Activated CD4-positive, alpha-beta T cell treated with anti-CD3 and anti-CD28 coated beads, Interleukin-2, amount 50 U/mL, for 16 hours (primary cell): ENCODE data around the gene POU1F1.
"Not testable (repeated sequence)": the region's sequence is repeated elsewhere in the genome, so short reads cannot be mapped to it uniquely, and the experiment has no call there.

Experiments used
- DNase-seq: peaks from one replicate; pipeline ENCODE4 v3.0.0-alpha.2; 2020

POU1F1 gene

DNA sequence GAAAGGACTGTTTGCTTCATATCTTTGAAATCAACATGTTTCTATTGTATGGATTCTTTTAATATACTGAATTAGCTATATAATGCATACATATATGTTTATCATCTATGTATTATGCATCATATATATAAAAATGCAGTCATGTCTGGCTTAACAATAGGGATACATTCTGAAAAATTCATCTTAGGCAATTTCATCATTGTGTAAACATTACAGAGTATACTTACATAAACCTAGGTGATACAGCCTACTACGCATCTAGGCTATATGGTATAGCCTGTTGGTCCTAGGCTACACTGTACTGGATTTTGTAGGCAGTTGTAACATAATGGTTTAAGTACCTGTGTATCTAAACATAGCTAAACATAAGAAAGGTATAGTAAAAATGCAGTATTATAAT, 27.6 kb downstream of the POU1F1 start:
- no peak for DNase-seq

DNA sequence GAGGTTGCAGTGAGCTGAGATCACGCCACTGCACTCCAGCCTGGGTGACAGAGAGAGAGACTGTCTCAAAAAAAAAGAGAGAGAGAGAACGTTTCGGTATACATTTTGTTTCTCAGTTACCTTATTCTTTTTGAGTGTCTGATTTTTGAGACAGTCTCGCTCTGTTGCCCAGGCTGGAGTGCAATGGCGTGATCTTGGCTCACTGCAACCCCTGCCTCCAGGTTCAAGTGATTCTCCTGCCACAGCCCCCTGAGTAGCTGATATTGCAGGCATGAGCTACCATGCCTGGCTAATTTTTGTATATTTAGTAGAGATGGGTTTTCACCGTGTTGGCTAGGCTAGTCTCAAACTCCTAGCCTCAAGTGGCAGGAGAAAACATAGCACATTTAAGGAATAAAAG, 28.2 kb downstream of the POU1F1 start:
- DNase-seq: not testable (repeated sequence)

DNA sequence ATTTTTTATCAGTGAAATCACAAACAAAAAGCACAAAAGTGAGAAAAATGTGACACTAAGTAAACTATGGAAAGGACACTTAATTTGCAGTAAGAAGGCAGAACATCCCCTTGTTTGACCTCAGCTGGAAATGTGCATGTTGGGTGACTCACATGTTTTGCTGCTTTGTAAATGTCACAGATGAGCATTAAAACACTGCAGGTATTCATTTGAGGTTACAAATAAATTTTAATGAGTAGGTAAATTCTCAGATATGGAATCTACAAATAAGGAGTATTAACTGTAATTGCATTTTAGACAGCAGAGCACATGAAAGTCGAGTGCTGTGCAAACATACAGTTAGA, 29.0 kb downstream of the POU1F1 start:
- DNase-seq: no peak

DNA sequence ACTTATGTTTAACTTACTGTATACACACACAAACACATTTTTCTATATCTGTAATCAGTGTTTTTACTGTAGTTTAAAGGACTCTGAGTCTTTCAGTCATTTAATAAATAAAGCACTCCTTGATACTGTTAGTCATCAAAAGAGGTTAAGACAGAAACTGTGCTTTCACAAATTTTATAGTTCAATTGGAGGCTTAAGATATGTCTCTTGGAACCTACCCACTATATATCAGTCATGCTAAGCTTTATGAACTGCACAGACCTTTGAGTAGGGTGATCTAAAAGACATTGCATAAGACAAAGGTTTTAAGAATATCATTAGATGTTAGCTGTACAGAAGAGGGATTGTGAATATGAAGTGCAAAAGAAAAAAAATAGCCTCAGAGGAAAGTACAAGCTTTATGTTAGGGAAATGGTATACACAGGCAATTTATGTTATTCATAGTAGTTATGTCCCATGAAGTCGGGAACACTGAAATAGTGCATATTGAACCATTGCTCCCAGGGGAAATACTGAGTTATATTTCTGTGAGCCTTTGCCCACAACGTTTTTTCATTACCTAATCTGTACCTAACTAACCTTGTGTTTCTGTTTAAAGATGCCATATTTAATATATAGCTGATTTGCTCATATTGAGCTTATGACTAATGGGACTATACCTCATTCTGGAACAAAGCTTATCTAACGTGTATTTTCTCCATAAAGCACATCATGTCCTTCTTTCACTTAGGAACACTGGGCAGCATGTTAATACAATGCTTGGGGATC, 29.5 kb downstream of the POU1F1 start:
- no peak for DNase-seq

DNA sequence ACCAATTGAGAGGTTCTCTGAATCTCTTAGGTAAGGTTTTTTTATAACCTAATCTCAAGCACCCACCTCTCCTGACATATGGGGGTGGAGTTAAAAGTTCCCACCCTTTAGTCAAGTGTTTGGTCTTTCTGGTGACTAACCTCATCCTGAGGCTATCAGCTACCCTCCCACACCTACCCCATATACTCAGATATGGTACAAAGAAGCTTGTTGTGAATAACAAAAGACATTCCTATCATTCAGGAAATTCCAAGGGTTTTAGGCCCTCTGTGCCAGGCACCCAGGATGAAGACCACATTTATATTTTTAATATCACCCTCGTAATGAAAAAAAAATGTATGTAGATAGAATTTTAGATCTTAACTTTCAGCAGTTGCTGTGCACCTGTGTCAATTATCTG, 40.3 kb downstream of the POU1F1 start:
- DNase-seq: no peak

DNA sequence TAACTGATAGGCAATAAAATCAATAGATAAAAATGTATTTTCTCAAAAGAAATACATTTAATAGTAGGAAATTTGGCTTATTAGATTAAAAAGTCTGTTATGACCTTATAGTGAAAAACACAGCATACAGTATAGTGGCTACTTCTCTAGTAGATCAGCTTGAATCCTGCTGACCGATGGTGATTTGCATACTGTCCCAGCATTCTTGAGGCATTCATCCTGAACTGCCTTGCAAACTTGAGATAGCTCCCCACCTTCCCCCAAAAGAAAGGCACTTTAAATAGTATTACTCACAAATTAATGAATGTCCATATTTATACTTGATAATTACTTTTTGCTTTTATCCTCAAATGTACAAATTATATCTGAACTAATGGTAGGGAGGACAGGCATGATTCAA, 42.6 kb downstream of the POU1F1 start:
- DNase-seq: no peak

DNA sequence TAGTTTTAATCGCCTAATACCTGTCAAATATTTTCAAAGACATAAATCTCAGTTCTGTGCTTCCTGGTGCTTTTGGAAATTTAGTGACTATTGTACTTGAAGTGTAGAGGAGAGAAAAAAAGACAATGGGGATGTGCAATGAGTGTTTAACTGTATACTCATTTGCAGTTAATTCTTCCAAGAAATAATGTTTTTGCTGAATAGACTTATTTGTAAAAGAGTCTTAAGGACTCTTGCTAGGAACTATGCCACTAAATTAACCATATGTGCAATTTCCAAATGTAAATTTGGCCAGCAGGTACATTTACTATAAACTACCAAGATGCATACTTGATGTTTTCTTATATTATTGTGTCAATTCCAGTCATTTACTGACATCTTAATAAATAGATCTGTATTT, 47.3 kb downstream of the POU1F1 start:
- no peak for DNase-seq

DNA sequence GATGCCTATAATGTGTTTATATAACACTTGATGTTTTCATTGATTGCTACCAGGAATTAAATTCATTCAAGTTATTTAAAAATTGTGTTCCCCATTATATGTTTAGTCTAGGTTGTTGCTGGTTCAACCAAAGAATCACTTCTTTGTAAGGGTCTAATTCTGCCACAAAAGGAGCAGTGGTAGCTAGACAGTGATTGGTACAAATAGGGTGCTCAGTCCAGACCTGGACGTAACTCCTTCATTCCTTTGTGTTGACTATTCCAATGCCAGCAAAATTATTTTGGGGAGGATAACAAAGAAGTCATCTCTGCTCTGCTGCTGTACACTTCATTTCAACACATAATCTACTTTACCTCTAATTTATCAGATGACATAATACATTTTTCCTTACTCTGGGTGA, 48.1 kb downstream of the POU1F1 start:
- DNase-seq: no peak

DNA sequence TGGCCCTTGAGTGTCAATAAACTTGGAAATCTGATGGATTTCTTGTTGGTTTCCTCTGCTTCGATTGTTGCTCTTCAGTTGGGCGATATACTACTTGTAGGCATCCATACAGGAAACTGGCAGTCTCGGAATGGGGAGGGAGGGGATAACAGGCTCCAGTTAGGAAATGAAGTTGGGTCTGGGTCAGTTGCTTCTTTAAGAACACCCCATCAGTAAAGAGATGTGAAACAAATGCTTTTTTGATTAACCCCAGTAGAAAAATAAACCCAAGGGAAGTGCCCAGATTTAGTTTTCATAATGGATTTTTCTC, 48.6 kb downstream of the POU1F1 start:
- no peak for DNase-seq

DNA sequence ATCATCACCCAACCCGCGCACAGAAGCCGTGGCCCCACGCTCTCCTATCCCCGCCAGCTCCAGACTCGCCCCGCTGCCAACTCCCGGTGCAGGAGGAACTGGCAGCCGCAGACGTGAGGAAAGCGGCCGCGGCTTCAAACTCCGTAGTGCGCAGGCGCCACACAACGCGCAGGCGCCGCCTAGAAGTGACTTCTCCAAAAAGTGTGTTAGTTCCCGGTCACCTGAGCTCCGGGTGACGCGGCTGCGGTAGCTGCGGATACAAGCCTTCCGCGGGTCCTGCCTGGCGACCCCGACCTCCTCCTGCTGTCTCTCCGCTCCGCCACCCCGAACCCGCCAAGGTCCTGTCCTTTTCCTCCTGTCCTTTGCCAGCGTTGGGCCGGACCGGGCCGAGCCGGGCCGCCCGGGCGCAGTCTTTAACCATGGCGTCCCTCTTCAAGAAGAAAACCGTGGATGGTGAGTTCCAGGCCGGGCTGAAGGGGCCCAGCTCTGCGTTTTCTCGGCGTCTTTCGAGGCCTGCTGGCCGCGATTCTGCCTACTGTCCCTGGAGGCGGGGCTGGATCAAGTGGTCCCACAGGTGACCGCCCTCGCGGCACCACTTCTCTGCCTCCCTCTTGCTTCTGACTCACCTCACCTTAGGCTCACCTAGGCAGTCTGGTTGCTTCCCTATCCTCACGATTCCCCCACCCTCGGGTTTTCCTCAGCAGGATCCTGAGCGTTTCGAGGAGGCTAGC, 49.1 kb downstream of the POU1F1 start, which contains the start of gene CHMP2B:
Gene CHMP2B, plus strand, starts transcription at position 206 of the 731 bp plus-strand sequence. Its CDS starts 214 bp downstream, at position 420.
- peak; percentile 93 for DNase-seq

DNA sequence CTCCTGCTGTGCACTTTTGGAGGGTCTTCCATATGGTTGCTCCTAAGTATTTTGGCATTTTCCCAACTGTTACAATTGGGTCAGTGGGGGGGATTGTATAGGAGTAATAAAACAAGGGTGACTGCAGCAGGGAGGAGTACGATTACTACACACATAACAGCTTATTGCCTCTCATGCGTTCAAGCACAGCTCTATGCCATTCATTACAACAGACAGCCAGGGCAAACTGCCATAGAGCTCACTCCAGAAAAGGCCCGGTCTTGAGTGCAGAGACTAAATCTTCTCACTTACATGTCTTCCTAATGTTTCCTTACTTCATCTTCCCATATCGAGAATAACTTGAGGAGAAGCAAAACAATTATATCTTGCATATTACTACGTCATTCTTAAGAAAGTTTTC, 50.7 kb downstream of the POU1F1 start:
- DNase-seq: no peak

DNA sequence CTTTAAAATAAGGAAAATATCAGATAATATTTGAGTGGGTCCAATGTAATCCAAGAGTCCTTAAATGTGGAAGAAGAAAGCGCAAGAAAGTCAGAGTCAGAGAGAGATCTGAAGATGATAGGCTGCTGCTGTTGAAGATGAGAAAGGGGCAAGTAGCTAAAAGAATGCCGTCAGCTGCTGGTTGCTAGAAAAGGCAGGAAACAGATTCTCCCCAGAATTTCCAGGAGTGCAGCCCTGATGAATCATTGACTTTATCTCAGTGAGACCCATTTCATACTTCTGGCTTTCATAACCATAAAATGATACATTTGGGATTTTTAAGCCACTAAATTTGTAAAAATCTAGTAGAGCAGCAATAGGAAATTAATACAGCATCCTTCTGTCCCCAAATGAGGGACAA, 56.8 kb downstream of the POU1F1 start:
- no peak for DNase-seq

DNA sequence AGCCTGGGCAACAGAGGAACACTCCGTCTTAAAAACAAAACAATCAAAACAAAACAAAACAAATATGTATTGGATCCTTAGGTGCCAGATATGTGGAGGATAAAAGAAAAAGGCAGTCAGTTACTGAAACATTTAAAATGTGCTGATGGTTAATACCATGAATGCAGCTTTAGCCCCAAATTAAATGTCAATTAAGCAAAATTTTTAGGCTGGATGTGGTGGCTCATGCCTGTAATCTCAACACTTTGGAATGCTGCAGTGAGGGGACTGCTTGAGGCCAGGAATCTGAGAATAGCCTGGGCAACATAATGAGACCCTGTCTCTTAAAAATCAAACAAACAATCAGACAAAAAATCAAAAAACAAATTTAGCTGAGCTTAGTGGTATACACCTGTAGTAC, 57.8 kb downstream of the POU1F1 start:
- no peak for DNase-seq
